Astrocyte of the hippocampus (primary cell): ENCODE results near the gene EIF5AL1.
"Not testable (repeated sequence)": the region's sequence is repeated elsewhere in the genome, so short reads cannot be mapped to it uniquely, and the experiment has no call there.

Experiments used
- DNase-seq: peaks from one replicate; pipeline ENCODE4 v3.0.0; 2011; ENCODE audit warnings: low read depth, low spot score

Gene EIF5AL1

DNA sequence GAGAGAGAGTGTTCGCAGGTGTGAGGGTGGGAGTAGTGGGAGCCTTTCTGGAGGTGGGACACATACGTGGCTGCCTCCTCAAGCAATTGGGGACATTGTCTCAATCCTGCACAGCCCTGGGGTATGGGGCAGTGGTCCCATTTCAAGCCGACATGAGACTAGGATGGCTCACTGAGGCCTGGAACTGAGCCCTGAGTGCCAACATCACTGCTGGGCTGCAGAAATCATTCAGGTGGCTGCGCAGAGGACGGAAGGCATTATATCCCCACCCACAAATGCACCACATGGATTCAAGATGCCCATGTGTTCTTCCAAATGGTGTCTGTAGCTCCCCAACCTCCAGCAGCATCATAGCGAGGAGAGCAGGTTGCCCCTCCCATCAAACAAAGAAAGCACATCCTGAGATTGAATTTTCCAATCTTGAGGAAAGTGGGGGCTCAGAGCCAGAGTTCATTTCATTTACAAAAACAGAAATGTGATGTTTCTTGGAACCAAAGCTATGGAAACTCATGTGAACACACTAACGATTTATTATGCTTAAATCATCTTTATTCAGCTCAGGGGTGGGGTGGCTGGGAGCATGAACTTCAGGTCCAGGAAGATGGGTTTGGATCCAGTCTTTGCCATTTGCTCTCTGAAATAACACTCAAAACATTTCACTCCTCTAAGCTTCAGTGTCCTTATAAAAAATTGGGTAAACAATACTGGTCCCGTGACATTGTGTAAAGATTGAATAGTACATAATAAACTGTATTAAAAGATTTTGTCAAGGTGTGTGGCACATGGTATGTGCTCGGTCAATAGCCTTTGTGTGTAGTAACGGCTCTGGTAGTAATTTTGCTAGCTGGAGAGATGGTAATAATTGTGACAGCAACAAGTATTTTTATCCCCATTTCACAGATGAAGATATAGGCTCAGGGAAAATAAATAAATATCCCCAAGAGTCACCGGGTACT, 43.3 kb downstream of the EIF5AL1 start:
- DNase-seq, result no peak

DNA sequence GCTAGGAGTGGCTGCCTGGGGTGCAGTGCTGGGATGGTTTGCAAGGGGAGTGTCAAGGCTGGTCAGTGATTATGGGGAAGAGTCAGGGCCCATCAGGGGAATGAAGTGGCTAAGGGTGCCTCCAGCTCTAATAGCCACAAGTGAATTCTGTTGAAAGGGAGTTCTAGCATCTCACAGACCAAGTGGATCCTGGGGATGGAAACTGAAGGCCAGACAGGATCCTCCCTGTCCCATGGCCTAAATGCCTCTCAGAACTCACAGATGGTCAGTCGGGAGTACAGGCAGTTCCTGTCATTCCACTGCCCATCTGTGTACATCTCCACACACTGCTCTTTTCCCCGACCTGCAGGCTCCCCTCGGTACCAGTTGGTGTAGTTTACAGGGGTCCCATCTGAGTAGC, 44.6 kb downstream of the EIF5AL1 start:
- not testable (repeated sequence) for DNase-seq

DNA sequence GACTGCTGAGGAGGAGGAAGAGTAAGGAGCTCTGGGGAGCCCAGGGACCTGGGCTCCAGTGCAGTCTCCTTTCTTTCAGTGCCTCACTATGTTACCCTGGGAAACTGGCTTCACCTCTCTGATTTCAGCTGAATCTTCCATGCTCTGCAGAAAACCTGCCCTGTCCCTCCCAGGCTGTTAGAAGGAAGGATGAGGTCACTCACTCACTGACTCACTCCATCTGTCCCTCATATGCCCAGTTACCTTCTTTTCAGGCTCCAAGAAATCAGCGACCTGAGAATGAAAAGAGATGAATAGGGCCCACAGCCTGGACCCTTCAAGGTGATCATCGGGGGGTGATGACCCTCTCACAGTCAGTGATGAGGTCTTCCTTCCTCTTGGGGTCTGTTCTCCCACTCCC, 47.4 kb downstream of the EIF5AL1 start:
- DNase-seq, result peak; percentile 22

DNA sequence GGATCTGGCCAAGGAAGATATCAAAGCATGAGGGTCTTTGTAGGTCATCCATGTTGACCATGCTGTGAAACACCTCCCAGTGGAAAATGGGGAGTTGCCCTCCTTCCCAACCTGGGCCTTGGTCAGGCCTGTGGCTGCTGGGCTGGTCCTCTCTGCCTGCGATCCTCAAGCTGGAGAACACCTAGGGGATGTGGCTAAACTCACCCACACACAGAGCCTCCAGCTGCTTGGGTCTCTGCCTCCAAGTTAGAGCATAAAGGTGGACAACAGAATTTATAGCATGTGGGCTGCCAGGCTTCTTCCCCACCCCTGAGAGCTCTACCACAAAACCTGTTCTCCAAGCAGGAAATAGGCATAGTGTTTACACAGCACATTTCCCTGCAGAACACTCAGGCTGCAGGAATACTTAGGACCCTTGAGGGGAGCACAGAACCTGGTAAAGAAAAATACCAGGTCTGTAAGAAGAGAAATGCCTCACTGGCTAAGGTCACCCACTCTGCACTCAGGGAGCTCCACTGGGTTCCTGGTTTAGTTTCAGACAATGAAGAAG, 47.9 kb downstream of the EIF5AL1 start, which contains the start of gene SFTPA2:
Gene SFTPA2 (minus strand): TSS at position 248 of the 550 bp plus-strand sequence. CDS start 924 bp downstream, outside the sequence.
- DNase-seq, result no peak

DNA sequence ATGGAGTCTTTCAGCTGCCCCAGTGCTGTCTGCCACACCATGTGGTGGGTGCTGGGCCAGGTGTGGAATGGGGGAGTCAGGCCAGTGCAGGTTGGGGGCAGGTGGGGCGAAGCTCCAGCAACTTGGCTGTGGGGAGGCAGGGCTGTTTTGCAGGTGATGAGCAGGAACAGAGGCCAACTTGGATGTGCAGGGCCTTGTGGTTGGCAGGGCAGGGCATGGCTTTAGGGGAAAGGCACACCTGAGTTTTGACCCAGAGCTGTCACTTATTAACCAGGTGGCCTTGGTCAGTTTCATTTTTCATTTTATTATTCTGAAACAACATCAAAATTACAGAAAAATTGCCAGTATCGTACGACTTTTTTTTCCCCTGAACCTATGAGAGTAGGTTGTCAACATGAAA, 48.9 kb downstream of the EIF5AL1 start:
- no peak for DNase-seq

DNA sequence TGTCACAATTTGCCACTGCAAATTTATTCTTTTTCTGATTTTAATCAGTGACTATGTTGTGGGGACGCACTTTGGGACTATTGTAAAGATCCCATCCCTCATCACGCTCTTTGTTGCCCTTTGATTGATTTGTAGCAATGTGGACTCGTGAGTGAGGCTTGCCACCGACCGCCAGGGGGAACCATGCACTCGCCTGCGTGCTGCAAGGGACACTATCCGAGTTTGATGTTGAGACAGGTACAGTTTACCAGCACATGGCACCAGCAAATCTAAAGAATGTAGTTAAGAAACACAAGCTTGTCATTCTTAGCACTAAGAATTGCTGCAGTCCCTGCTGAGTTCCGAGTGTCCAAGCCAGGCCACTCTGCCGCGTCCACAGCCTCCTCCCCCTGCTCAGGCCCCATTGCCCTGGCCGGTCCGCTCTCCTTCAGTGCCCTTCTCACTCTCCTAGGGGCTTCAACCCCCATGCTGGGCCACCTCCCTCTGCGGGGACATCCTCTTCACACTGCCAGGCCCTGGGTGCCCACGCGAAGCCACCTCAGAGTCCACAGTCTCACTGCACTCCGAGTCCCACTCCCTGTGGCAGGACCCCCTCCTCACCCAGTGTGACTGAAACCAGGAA, 49.9 kb downstream of the EIF5AL1 start:
- peak; percentile 80 for DNase-seq

DNA sequence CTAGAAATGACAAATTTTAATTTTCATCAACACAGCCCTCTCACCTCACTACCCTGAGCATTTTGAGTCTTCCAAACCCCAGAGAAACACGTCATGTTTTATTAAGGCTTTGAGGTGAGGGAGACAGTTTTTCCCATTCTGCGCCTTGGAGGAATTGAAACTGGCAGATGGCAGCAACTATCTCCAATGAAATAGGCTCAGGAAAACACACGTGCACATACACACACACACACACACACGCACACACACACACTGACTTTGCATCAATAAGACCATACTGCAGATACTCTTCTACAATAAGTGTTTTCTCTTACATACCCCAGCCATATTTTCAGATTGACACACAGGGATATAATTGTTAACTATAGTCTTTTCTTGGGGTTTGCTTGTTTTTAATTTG, 51.1 kb downstream of the EIF5AL1 start:
- DNase-seq, result no peak
